Measurements from ENCODE around the gene CT45A8.
"Not testable (repeated sequence)": the region's sequence is repeated elsewhere in the genome, so short reads cannot be mapped to it uniquely, and the experiment has no call there.

DNA sequence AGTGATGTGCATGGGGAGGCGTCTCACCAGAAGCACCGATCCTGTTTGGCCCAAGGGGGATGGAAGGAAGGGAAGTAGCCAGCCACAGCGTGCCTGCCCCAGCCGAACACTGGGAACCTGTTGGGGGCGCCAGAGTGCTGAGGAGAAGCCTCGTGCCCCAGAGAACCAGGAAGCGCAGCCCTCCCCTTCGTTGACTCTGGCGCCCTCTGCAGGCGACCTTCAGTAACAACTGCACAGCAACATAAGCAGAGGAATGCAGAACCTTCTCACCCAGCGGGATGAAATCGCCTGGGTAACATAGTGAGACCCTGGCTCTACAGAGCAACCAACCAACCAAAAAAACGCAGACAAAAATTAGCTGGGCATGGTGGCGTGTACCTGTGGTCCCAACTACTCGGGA is 34.6 kb upstream of the CT45A8 start:
- not testable (repeated sequence) for TF ChIP-seq ZBTB7A (IDR thresholded peaks at IDR 0.05; ENCODE audit: low read depth); YY1 (IDR thresholded peaks at IDR 0.05; ENCODE audit: low read depth); REST (IDR thresholded peaks at IDR 0.05; ENCODE audit: low read depth); FOXM1 (IDR thresholded peaks at IDR 0.05; ENCODE audit: borderline replicate concordance, low read depth); TEAD4 (IDR thresholded peaks at IDR 0.05); TCF12 (IDR thresholded peaks at IDR 0.05; ENCODE audit: low read depth)
- TF ChIP-seq RAD21 (IDR thresholded peaks at IDR 0.05; ENCODE audit: low read depth), result peak; percentile 36; the same call in 1 of the 2 replicates
